BE2C (cell line): ENCODE results near the gene TBX2.

Experiments
- DNase-seq: peaks from one replicate; pipeline ENCODE4 v3.0.0-alpha.2; 2020
- H3K27me3 ChIP-seq: fragments of 250-450 bp; sonication (Bioruptor Pico); 2 replicates; pipeline ENCODE4 v1.5.1; 2020; ENCODE audit warnings: mild to moderate bottlenecking
- H3K36me3 ChIP-seq: fragments of 250-450 bp; sonication (Bioruptor Pico); 2 replicates; pipeline ENCODE4 v1.5.1; 2020; ENCODE audit warnings: mild to moderate bottlenecking
- H3K4me1 ChIP-seq: fragments of 250-450 bp; sonication (Bioruptor Pico); 2 replicates; pipeline ENCODE4 v1.5.1; 2020
- H3K4me3 ChIP-seq: 2 replicates; pipeline ENCODE4 v1.5.1; 2011; ENCODE audit warnings: low read depth, low read length
- H3K9me3 ChIP-seq: fragments of 250-450 bp; sonication (Bioruptor Pico); 2 replicates; pipeline ENCODE4 v1.5.1; 2020
- TF ChIP-seq, protein P1 (sequence below): IDR thresholded peaks from 2 replicates; pipeline ENCODE4 v1.5.1; 2012; ENCODE audit warnings: mild to moderate bottlenecking, low read depth, low read length

TBX2 gene

DNA sequence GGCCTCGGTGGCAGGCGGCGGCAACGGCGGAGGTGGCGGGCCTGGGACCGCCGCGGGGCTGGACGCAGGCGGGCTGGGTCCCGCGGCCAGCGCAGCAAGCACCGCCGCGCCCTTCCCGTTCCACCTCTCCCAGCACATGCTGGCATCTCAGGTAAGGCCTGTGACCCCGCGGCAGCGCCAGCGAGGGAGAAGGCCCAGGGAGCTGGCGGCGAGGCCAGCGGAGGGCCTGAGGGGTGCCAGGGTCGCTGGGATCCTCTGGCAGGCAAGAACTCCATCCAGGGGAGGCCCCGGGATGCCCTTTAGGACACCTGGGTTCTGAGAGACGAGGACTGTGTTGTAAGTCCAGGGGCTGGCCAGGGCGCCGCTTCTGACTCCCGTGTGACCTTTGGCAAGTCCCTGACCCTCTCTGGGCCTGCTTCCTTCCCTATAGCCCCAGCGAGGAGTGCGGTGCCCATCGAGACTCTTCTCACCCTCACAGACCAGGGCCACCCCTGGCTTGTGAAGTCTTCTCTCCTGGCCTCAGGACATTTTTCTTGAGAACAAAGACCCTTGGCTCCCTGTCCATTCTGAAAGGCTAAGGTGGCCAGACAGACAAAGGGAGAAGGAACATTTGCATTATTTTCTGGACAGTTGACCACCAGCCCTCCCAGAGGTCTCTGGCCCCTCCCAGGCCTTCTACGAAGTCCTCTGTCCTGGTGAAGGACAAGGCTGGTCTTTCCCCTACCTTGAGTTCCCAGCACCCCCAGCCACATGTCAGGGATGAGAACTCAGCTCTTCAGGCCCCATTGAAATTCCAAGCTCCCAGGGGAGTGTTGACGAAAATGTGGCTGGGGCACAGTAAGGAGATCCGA, 6.3 kb downstream of the TBX2 start:
- no peak overlapping the region for H3K4me3 ChIP-seq
- H3K9me3 ChIP-seq: no peaks in the 10 kb centered on the region
- DNase-seq: no peak
- peaks cover 12% of the 10 kb centered on the region for H3K4me1 ChIP-seq
- TF ChIP-seq, protein P1, sequence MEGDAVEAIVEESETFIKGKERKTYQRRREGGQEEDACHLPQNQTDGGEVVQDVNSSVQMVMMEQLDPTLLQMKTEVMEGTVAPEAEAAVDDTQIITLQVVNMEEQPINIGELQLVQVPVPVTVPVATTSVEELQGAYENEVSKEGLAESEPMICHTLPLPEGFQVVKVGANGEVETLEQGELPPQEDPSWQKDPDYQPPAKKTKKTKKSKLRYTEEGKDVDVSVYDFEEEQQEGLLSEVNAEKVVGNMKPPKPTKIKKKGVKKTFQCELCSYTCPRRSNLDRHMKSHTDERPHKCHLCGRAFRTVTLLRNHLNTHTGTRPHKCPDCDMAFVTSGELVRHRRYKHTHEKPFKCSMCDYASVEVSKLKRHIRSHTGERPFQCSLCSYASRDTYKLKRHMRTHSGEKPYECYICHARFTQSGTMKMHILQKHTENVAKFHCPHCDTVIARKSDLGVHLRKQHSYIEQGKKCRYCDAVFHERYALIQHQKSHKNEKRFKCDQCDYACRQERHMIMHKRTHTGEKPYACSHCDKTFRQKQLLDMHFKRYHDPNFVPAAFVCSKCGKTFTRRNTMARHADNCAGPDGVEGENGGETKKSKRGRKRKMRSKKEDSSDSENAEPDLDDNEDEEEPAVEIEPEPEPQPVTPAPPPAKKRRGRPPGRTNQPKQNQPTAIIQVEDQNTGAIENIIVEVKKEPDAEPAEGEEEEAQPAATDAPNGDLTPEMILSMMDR: no peak
- H3K36me3 ChIP-seq: peaks cover 75% of the 10 kb centered on the region
- no peaks in the 10 kb centered on the region for H3K27me3 ChIP-seq

DNA sequence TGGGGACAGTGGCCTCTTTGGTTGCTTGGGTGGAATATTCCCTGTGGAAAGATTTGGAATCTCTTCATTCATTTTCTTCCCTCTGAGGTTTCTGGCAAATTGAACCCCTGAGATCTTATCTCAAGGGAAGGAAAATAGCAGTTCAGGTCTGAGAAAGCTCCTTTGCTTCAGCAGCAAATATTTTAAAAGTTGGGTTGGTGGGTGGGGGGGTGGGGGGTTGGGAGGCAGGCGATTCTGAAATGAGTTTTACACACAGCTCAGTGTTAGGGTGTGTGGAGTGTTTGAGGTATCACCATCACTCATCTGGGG, 6.8 kb downstream of the TBX2 start:
- TF ChIP-seq, protein P1: no peak
- Histone ChIP-seq H3K9me3 (no peaks in the 10 kb centered on the region), H3K4me3 (no peak overlapping the region), H3K27me3 (no peaks in the 10 kb centered on the region), H3K4me1 (peaks cover 12% of the 10 kb centered on the region), H3K36me3 (peaks cover 69% of the 10 kb centered on the region)
- no peak for DNase-seq

DNA sequence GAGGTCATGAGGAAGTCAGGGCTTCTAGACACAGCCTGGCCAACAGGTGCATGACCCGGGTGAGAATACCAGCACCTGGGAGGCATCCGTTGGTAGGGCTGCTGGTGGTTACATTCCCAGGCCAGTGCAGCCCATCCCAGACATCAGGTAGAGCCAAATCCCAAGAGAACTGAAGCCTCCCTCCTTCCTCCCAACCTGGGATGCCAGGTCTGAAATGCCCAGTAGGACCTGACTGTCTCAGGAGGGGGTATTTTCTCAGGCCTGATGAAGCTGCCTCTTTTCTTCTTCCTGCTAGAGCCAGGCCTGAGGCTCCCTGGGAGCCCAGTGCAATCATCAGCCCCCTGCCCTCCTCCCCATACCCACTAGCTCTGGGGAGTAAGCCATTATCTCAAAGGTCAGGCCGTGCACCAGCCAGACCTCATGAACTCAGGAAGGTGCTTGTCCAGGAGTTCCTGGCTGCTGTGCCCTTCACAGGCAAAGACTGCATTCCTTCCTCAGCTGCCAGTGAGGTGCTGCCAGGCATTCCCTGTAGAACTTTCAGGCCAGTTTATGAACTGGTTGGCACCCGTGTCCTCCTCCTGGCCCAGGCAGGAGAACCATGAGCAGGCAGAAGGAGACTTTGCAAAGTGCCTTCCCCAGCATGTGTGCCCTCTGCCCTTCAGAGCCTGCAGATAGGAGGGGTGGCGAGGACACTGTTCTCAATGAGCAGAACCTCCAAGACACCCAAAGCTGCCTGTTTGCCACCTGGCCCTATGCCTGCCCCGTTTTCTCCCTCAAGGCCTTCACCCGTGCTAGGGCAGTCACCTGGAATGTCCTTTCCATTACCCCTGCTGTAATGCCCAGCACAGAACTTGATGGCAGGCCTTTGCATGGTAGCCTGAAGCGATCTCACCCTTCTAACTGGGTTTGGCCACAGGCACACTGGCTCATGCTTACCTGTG, 7.6 kb downstream of the TBX2 start:
- peaks cover 12% of the 10 kb centered on the region for H3K4me1 ChIP-seq
- H3K27me3 ChIP-seq: no peaks in the 10 kb centered on the region
- TF ChIP-seq, protein P1: no peak
- no peak overlapping the region for H3K4me3 ChIP-seq
- no peaks in the 10 kb centered on the region for H3K9me3 ChIP-seq
- H3K36me3 ChIP-seq: peaks cover 63% of the 10 kb centered on the region
- peak; percentile 14 for DNase-seq

DNA sequence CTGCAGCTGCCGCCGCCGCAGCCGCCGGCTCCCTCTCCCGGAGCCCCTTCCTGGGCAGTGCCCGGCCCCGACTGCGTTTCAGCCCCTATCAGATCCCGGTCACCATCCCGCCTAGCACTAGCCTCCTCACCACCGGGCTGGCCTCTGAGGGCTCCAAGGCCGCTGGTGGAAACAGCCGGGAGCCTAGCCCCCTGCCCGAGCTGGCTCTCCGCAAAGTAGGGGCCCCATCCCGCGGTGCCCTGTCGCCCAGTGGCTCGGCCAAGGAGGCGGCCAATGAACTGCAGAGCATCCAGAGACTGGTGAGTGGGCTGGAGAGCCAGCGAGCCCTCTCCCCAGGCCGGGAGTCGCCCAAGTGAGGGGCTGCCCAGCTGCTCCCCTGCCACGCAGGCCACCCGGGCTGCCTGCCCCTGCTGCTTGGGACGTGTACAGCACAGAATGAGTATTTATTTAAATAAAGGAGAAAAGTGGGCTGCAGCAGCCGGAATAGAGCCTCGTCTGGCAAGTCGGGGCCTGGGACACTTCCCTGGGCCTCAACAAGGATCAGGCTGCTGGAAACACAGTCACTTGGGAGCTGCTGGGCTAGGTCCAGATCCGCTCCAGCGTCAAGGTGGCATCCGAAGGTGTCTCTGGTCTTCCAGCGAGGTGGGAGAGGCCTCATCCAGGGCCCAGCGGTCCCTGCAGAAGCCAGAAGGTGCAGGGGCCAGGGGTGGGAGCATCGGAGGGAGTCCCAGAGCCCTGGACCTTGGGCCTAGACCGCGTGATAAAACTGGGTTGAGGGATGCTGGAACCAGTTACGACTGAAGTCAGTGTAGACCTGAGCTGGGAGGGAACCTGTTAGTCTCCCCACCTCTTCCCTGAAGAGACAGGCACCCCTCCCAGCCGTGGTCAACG, 8.8 kb downstream of the TBX2 start:
- H3K9me3 ChIP-seq: no peaks in the 10 kb centered on the region
- peaks cover 54% of the 10 kb centered on the region for H3K36me3 ChIP-seq
- H3K4me1 ChIP-seq: peaks cover 12% of the 10 kb centered on the region
- TF ChIP-seq, protein P1: no peak
- no peaks in the 10 kb centered on the region for H3K27me3 ChIP-seq
- peak; percentile 34 for DNase-seq
- peak overlapping the region; percentile 57 for H3K4me3 ChIP-seq

DNA sequence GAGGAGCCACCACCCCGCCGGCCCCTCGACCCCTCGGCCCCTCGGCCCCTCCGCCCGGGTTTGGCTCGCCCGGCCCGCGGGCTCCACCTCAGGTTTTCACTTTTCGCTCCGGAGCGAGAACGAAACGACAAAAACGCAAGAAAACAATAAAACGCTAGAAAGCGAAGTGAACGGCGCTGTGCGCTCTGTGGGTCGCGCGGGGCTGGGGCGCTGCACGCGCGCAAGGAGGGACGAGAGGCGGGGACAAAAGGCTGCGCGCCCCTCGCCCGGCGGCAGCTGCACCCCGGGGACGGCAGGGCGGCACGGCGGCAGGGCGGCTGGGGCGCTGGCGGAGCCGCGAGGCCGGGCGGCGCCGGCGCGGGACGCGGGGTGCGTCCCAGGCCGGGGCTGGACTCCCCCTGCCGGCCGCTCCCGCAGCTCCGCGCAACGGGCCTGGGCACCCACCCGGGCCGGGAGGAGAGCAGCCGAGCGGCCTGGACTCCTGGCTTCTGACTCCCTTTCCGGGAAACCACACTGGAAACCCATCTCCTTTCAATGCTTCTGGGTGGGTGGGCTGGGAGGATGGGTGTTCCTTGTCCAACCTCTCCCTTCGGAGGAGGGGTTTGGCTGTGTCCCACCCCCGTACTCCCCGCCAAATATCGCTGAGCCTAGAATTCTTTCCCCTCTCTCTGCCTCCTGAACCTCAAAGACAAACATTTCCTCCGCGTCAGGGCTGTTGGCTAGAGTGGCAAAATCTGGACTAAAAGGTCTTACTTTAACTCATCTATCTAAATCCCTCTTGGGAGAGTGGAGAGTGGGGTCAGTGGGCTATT, 9.9 kb downstream of the TBX2 start:
- H3K9me3 ChIP-seq: no peaks in the 10 kb centered on the region
- TF ChIP-seq, protein P1: peak; percentile 42
- H3K27me3 ChIP-seq: no peaks in the 10 kb centered on the region
- H3K4me3 ChIP-seq: peak overlapping the region; percentile 57
- DNase-seq: peak; percentile 84
- peaks cover 5% of the 10 kb centered on the region for H3K4me1 ChIP-seq
- peaks cover 43% of the 10 kb centered on the region for H3K36me3 ChIP-seq
